Mesothelial cell of epicardium (in vitro differentiated cells): ENCODE measurements around the gene MXI1. TPM values are rescaled to one million over a fixed set of nuclear protein-coding genes. Genes with fewer than 3 reads are reported as not detected.

Experiments
- DNase-seq, 2 experiments: peaks; one replicate each; pipeline ENCODE4 v3.0.0; 2021; ENCODE audit warnings: low spot score in 2 of 2; ENCODE audit not compliant: unreplicated experiment in 2 of 2
- H3K27ac Mint-ChIP-seq: 2 replicates; pipeline ENCODE4 v1.8.0; 2021; ENCODE audit warnings: mixed read lengths
- H3K27me3 Mint-ChIP-seq: 2 replicates; pipeline ENCODE4 v1.8.0; 2021; ENCODE audit warnings: low read depth, mixed read lengths
- H3K36me3 Mint-ChIP-seq: 2 replicates; pipeline ENCODE4 v1.8.0; 2021; ENCODE audit warnings: mixed read lengths
- H3K4me1 Mint-ChIP-seq: 2 replicates; pipeline ENCODE4 v1.8.0; 2021; ENCODE audit warnings: mixed read lengths
- H3K4me3 Mint-ChIP-seq: 2 replicates; pipeline ENCODE4 v1.8.0; 2021; ENCODE audit warnings: mild to moderate bottlenecking, moderate library complexity, mixed read lengths
- H3K9me3 Mint-ChIP-seq: 2 replicates; pipeline ENCODE4 v1.8.0; 2021; ENCODE audit warnings: mixed read lengths
- CTCF ChIP-seq: fragments of 200-600 bp; sonication (generic); IDR thresholded peaks from one replicate; pipeline ENCODE4 v1.5.0; 2021; ENCODE audit warnings: antibody characterized with exemption; ENCODE audit not compliant: unreplicated experiment
- total RNA-seq: library from RNA; stranded (reverse); gene quantifications from 3 replicates; pipeline ENCODE4 v1.2.1, GENCODE V29; 2021

MXI1 gene
- total RNA-seq, 1 donor from 2014 or later, result 30.6 TPM

GRCh38 chr10:110323503-110323902 is 116.1 kb downstream of the MXI1 start:
- H3K27ac Mint-ChIP-seq, result no peak overlapping the region
- peaks cover 2% of the 10 kb centered on the region for H3K36me3 Mint-ChIP-seq
- no peak for DNase-seq
- peaks cover 20% of the 10 kb centered on the region for H3K27me3 Mint-ChIP-seq
- no peak for TF ChIP-seq CTCF
- H3K4me1 Mint-ChIP-seq, result no peaks in the 10 kb centered on the region
- H3K4me3 Mint-ChIP-seq, result no peak overlapping the region
- peaks cover 29% of the 10 kb centered on the region for H3K9me3 Mint-ChIP-seq

- DNase-seq, result no peak
- H3K27ac Mint-ChIP-seq, result no peak overlapping the region
- no peaks in the 10 kb centered on the region for H3K4me1 Mint-ChIP-seq
- H3K36me3 Mint-ChIP-seq, result peaks cover 4% of the 10 kb centered on the region
- peaks cover 20% of the 10 kb centered on the region for H3K27me3 Mint-ChIP-seq
- peaks cover 35% of the 10 kb centered on the region for H3K9me3 Mint-ChIP-seq
- TF ChIP-seq CTCF, result no peak
- H3K4me3 Mint-ChIP-seq, result no peak overlapping the region
Measured at GRCh38 chr10:110324201-110324804, 116.9 kb downstream of the MXI1 start.

GRCh38 chr10:110324805-110325280 is 117.4 kb downstream of the MXI1 start:
- Mint-ChIP-seq H3K27me3 (peaks cover 20% of the 10 kb centered on the region), H3K4me1 (no peaks in the 10 kb centered on the region), H3K9me3 (peaks cover 36% of the 10 kb centered on the region), H3K27ac (no peak overlapping the region), H3K36me3 (peaks cover 8% of the 10 kb centered on the region), H3K4me3 (no peak overlapping the region)
- no peak for DNase-seq
- no peak for TF ChIP-seq CTCF

- Mint-ChIP-seq H3K9me3 (peaks cover 42% of the 10 kb centered on the region), H3K27ac (no peak overlapping the region), H3K36me3 (peaks cover 15% of the 10 kb centered on the region), H3K27me3 (peaks cover 20% of the 10 kb centered on the region), H3K4me1 (no peaks in the 10 kb centered on the region), H3K4me3 (no peak overlapping the region)
- no peak for TF ChIP-seq CTCF
- DNase-seq, result no peak
Measured at GRCh38 chr10:110326351-110327032, 119.1 kb downstream of the MXI1 start.

GRCh38 chr10:110327262-110327914 is 120.0 kb downstream of the MXI1 start:
- H3K4me3 Mint-ChIP-seq, result no peak overlapping the region
- no peak overlapping the region for H3K27ac Mint-ChIP-seq
- H3K36me3 Mint-ChIP-seq, result peaks cover 15% of the 10 kb centered on the region
- H3K9me3 Mint-ChIP-seq, result peaks cover 37% of the 10 kb centered on the region
- no peak for DNase-seq
- TF ChIP-seq CTCF, result no peak
- no peaks in the 10 kb centered on the region for H3K4me1 Mint-ChIP-seq
- peaks cover 20% of the 10 kb centered on the region for H3K27me3 Mint-ChIP-seq
